COLO668 (cell line): ENCODE data around the gene SEBOX.
A peak's percentile ranks its signal among the peaks of the same experiment; 100 is the strongest.

Experiments
- DNase-seq: peaks from one replicate; lab custom pipeline; 2025; ENCODE audit not compliant: unreplicated experiment; lab: John Stamatoyannopoulos, UW

Gene SEBOX

DNA sequence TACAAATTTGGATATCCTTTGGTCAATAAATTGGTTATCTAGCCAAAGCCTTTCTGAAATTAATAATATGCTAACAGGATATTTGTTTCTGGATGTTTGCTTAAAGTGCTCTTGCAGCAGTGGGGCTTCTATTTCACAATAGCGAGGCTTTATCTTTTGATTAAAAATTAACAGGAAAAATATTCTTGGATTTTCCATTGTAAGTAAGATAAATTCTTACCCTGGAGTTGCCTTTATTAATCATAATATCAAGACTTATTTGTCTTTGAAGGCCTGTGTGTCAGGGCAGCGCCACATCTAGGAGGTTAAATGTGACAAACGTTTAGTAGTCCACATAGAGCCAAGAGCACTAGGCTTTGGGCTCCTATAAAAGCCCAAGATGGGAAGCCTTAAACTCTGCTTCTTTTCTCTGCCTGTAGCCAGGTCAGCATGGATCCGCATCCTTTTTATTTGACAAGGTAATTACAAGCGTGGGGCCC is 40.7 kb downstream of the SEBOX start:
- DNase-seq: no peak

DNA sequence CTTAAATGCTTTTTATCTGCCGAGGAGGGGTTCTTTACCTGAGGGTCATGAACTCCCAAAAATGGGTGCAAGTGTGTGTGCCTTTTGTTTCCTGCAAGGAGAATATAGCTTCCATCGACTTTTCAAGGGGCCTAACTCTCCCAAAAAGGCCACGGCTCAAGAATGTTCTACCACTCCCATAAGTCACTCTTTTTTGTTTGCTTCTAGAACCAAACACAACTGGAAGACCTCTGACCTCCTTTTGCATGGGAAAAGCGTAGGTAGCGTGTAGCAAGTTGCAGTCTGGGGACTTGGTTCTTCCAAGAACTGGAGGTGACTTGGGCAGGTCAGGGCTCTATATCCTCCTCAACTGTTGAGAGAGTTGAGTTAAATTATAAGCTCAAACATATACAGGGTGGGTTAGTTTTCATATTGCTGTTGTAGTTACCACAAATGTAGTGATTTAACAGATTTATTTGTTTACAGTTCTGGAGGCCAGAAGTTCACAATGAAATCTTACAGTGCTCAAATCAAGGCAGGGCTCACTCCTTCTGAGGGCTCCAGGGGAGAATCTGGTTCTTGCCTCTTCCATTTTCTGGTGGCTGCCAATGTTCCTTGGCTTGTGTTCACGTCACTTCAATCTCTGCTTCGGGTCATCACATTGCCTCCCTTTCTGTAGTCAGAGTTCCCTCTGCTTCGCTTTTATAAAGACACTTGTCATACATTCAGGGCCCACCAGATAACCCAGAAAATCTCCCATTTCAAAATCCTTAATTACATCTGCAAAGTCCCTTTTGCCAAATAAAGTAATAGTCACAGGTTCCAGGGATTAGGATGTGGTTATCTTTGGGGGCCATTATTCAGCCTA is 44.6 kb downstream of the SEBOX start:
- no peak for DNase-seq

DNA sequence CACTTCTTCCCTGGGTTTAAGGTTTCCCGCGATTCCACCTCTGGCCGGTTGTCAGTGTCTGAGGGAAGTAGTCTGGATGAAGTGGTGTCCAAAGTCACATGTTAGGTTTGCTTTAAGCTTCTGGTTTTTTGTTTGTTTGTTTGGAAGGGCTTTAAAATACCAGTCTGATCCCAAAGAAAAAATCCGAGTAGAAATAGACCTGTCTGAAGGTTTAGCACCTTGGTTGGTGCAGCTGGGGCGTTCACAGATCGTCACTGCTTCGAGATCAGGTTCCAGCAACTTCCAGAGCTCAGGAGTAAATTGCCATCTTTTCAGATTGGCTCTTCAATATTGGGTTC is 45.4 kb downstream of the SEBOX start:
- DNase-seq: no peak

DNA sequence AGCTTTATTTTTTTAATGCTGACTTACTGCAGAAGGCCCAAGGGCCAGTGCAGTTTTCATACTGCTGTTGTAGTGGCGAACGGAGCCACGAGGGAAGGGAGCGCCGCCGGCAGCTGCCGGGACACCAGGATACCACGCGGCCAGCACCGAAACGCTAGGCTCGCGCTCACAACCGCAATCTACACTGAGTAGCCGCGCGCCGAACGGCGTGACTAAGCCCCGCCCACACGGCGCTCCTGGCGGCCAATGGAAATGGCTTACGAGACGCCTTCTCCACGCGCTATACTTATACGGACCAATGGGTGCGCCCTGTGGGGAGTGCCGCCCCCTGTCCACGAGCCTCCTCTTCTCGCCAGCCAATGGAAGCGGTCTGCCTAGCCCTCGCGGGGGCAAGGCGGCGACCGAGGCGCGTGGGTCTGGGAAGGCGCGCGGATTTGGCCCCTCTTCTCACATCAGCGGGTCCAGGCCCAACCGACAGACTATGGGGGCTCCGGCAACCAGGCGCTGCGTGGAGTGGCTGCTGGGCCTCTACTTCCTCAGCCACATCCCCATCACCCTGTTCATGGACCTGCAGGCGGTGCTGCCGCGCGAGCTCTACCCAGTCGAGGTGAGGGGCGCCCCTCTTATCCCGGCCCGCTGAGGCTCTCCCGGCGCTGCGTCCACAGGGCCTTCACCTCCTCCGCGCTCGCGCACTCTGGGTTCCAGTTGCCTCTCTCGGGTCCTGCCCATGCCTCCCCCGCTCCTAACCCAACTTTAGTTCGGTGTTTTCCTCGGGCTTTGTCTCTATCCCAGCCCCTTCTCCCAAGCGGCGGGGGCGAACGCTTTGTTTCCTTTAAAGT is 46.0 kb downstream of the SEBOX start, which contains the start of gene TMEM97:
Gene TMEM97, plus strand, starts transcription at position 442 of the 839 bp plus-strand sequence. Its CDS starts 40 bp downstream, at position 482.
- peak; percentile 96 for DNase-seq

DNA sequence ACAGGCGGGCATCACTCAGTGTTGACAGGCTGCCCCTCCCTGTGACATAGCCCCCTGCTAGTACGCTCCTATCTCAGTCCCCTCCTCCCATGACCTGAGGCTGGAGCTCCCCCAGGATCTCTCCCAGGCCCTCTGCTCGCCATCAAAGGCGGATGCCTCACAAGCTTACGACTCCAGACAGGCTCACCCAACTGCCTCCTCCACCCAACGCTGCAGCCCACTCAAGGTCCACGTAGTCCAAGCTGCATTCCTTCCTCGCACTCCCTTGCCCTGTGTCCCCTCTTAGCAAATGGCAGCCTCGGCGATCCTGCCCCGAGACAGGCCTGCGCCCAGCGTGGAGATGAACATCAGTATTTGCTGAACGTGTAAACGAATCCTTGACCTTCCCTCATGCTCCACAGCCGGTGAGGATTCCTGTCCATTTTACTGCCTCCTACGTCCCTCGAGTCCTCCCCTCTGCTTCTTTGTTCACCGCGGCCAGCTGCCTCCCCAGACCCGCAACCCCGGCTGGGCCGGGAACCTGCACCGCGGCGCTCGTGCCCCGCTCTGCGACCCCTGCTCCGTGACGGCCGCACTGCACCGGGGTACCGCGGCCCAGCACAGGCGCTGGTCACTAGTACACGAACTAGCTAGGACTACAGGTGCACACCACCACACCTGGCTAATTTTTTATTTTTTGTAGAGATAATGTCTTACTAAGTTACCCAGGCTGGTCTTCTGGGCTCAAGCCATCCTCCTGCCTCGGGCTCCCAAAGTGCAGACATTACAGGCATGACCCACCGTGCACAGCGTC is 46.8 kb downstream of the SEBOX start:
- DNase-seq: peak; percentile 39

DNA sequence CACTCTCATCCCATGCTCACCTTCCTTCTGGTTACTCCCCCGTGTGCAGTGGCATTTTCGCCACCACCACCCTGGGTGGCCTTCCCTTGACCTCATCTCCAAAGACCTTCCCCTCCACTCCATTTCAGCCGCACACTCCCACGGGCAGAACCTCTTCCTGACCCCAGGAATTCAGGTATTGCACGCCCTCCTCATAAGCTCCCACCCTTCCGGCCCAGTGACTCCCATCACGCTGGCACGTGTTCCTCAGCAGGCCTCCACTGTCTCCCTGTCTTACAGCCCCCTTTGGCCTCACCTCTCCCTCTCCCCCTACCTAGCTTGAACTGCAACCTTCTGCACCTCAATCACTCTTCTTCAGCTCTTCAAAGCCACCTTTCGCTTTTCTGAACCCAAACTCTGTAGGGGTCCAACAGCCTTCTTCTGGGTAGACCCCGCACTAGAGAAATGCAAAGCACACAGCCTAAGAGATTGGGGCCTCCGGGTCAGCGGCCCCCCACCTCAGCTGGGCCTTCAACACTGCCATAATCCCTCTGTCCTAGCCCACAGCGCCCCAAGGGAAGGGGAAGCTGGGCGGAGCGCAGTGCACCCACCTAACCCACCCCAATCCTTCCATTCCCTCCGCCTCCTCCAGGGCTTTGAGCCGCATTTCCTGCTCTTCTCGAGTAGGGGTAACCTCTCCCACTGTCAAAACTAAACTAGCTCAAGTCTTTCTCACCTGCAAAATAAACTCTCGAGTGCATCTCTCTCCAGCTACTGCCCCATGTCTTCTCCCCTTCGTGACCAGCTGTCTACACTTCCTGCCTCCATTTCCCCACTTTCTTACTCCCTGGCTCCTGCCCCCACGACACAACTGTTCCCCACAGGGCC is 47.7 kb downstream of the SEBOX start:
- no peak for DNase-seq

DNA sequence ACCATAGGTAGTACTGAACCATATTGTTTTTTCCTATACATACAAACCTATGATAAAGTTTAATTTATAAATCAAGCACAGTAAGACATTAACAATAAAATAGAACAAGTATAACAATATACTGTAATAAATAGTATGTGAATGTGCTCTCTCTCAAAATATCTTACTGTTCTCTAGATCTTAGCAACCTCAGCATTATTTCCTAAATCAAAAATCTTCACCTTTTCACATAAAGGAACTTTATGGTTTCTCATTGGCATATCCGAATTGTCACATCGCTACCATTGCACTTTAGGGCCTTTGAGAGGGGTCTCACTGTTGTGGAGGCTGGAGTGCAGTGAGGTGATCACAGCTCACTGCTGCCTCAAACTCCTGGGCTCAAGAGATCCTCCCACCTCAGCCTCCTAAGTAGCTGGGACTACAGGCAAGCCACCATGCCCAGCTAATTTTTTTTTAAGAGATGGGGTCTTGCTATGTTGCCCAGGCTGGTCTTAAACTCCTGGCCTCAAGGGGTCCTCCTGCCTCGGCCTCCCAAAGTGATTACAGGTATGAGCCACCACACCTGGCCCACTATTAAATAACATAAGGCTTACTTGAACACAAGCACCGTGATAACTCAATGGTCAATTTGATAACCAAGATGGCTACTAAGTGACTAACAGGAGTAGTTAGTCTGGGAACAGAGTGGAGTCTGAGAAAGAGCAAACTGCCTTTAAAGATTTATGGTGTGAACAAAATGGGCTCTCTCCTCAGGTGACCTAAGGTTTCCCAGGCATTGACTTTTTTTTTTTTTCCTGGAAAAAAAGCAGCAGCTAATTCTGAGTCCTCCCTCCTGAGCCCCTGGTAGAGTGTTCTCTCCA is 48.9 kb downstream of the SEBOX start:
- no peak for DNase-seq

DNA sequence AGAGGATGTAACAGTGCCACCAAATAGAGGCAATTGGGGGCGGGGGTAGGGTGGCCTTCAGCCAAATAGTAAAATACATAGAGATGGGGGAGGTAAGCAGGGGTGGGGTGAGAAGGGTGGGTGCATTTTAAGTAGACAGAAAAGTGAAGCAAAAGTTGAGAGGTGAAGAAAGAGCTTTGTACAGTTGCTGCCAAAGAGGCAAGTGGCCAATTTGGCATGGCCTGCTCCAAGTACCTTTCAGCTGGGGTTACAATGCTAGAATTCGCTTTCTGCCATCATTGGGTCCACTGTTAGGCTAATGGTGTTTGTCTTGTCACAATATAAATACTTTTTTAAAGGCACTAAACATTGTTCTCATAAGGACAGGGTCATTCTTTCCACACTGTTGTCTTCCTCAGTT is 51.2 kb downstream of the SEBOX start:
- no peak for DNase-seq
